Natural killer cell (primary cell): ENCODE results near the gene OXA1L. TPM values are rescaled to one million over a fixed set of nuclear protein-coding genes. Genes with fewer than 3 reads are reported as not detected.
"Not testable (repeated sequence)": the region's sequence is repeated elsewhere in the genome, so short reads cannot be mapped to it uniquely, and the experiment has no call there.

Experiments used
- ATAC-seq, 3 donors: fragments of 150-1000 bp in 2 of 3; fragments of 200-7000 bp in 1 of 3; cut with Tn5 transposase; 1 replicate in 1 of 3; 2 replicates in 2 of 3; pipeline ENCODE4 v1.10.0; 2021; ENCODE audit warnings: mild to moderate bottlenecking in 2 of 3, moderate library complexity in 2 of 3
- DNase-seq, 2 donors: peaks; one replicate each; pipeline versions ENCODE4 v3.0.0 to v3.0.0-alpha.2; 2013 to 2021; ENCODE audit warnings: mixed read lengths in 1 of 2
- H3K27ac ChIP-seq: one replicate; pipeline ENCODE4 v1.5.1; 2013; ENCODE audit warnings: mild to moderate bottlenecking, low read length
- H3K27me3 ChIP-seq: one replicate; pipeline ENCODE4 v1.6.1; 2013; ENCODE audit warnings: low read length; ENCODE audit not compliant: control insufficient read depth, insufficient read depth
- H3K36me3 ChIP-seq: one replicate; pipeline ENCODE4 v1.6.1; 2013; ENCODE audit warnings: low read length; ENCODE audit not compliant: control insufficient read depth, insufficient read depth
- H3K4me1 ChIP-seq: one replicate; pipeline ENCODE4 v1.6.1; 2013; ENCODE audit warnings: low read length; ENCODE audit not compliant: control insufficient read depth, insufficient read depth
- H3K4me3 ChIP-seq: one replicate; pipeline ENCODE4 v1.5.1; 2013; ENCODE audit warnings: low read length
- H3K9me3 ChIP-seq: one replicate; pipeline ENCODE4 v1.6.1; 2013; ENCODE audit warnings: low read length; ENCODE audit not compliant: control insufficient read depth, insufficient read depth
- H3K27ac Mint-ChIP-seq, 2 donors: one replicate each; pipeline ENCODE4 v1.8.0; 2022; ENCODE audit warnings: mild to moderate bottlenecking in 2 of 2, mixed read lengths in 2 of 2, moderate library complexity in 1 of 2
- H3K27me3 Mint-ChIP-seq, 2 donors: one replicate each; pipeline ENCODE4 v1.8.0; 2022; ENCODE audit warnings: low read depth in 2 of 2, mixed read lengths in 2 of 2
- H3K36me3 Mint-ChIP-seq: one replicate; pipeline ENCODE4 v1.8.0; 2022; ENCODE audit warnings: mixed read lengths
- H3K4me1 Mint-ChIP-seq, 2 donors: one replicate each; pipeline ENCODE4 v1.8.0; 2022; ENCODE audit warnings: mixed read lengths in 2 of 2
- H3K4me3 Mint-ChIP-seq: one replicate; pipeline ENCODE4 v1.8.0; 2022; ENCODE audit warnings: mild to moderate bottlenecking, moderate library complexity, mixed read lengths
- H3K9me3 Mint-ChIP-seq, 2 donors: one replicate each; pipeline ENCODE4 v1.8.0; 2022; ENCODE audit warnings: mixed read lengths in 2 of 2
- CTCF ChIP-seq: fragments of 200-600 bp; IDR thresholded peaks from one replicate; pipeline ENCODE4 v1.8.0; 2022; ENCODE audit warnings: antibody characterized with exemption
- WGBS: methylation state at CpG from one replicate; pipeline ENCODE4 v1.1.7; 2013; ENCODE audit warnings: missing lambda C conversion rate; ENCODE audit not compliant: insufficient coverage; 5-methylcytosine and 5-hydroxymethylcytosine counted together
- intact Hi-C: fragments of 100-400 bp; cut with micrococcal nuclease; formaldehyde crosslinking; loops from one replicate; pipeline ENCODE4 v1.14.2; 2022
- total RNA-seq, 4 donors: library from RNA; stranded (reverse); fragments of 120-200 nt in 1 of 4; gene quantifications; one replicate each; pipeline versions ENCODE4 v1.2.3 to v1.2.4, GENCODE V29; 2013 to 2022

The OXA1L gene
- total RNA-seq, 3 donors from 2014 or later (not counting 1 experiment from before 2014, with no cell fraction given), result 121 to 143 (median 125) TPM

- 17% methylated on average over 4 of the region's 4 CpGs for WGBS
- intact Hi-C loops, result no loop called here
- H3K9me3 Mint-ChIP-seq, result no peaks in the 10 kb centered on the region
- H3K9me3 ChIP-seq, result no peaks in the 10 kb centered on the region
- H3K4me3 Mint-ChIP-seq, result no peak overlapping the region
- no peak for ATAC-seq
- no peaks in the 10 kb centered on the region for H3K36me3 Mint-ChIP-seq
- H3K27ac ChIP-seq, result no peak overlapping the region
- DNase-seq, result peak in 1 of 2 donors; percentile 17
- no peaks in the 10 kb centered on the region for H3K27me3 ChIP-seq
- H3K4me1 Mint-ChIP-seq, result peaks cover 0 to 6% of the 10 kb centered on the region in 2 donors
- no peak for TF ChIP-seq CTCF
- peaks cover 20 to 22% of the 10 kb centered on the region in 2 donors for H3K27me3 Mint-ChIP-seq
- H3K36me3 ChIP-seq, result no peaks in the 10 kb centered on the region
- no peaks in the 10 kb centered on the region for H3K4me1 ChIP-seq
- no peak overlapping the region for H3K4me3 ChIP-seq
- no peak overlapping the region for H3K27ac Mint-ChIP-seq
Observed at GRCh38 chr14:22748631-22749068, 17.8 kb upstream of the OXA1L start.

GRCh38 chr14:22752422-22752821 is 14.1 kb upstream of the OXA1L start:
- Mint-ChIP-seq H3K36me3 (no peaks in the 10 kb centered on the region), H3K27ac (no peak overlapping the region), H3K4me1 (peaks cover 0 to 6% of the 10 kb centered on the region in 2 donors), H3K27me3 (peaks cover 19 to 20% of the 10 kb centered on the region in 2 donors), H3K4me3 (no peak overlapping the region), H3K9me3 (no peaks in the 10 kb centered on the region)
- intact Hi-C loops, result no loop called here
- no peaks in the 10 kb centered on the region for H3K4me1 ChIP-seq
- H3K27me3 ChIP-seq, result no peaks in the 10 kb centered on the region
- ATAC-seq (no peak), DNase-seq (no peak)
- no peaks in the 10 kb centered on the region for H3K36me3 ChIP-seq
- WGBS, result 78% methylated on average over 7 of the region's 8 CpGs
- TF ChIP-seq CTCF, result no peak
- no peak overlapping the region for H3K27ac ChIP-seq
- H3K4me3 ChIP-seq, result no peak overlapping the region
- no peaks in the 10 kb centered on the region for H3K9me3 ChIP-seq

- Histone ChIP-seq H3K27ac (no peak overlapping the region), H3K27me3 (no peaks in the 10 kb centered on the region), H3K36me3 (no peaks in the 10 kb centered on the region), H3K4me3 (no peak overlapping the region), H3K4me1 (no peaks in the 10 kb centered on the region), H3K9me3 (no peaks in the 10 kb centered on the region)
- Mint-ChIP-seq H3K4me1 (peaks cover 0 to 2% of the 10 kb centered on the region in 2 donors), H3K27ac (no peak overlapping the region), H3K36me3 (no peaks in the 10 kb centered on the region), H3K27me3 (peaks cover 10 to 12% of the 10 kb centered on the region in 2 donors), H3K9me3 (no peaks in the 10 kb centered on the region), H3K4me3 (no peak overlapping the region)
- 76% methylated on average over 6 of the region's 6 CpGs for WGBS
- no peak for ATAC-seq
- no peak for DNase-seq
- TF ChIP-seq CTCF, result no peak
- intact Hi-C loops, result no loop called here
Observed at GRCh38 chr14:22753586-22753985, 12.9 kb upstream of the OXA1L start.

- H3K4me1 Mint-ChIP-seq, H3K36me3 Mint-ChIP-seq, H3K9me3 Mint-ChIP-seq, H3K27ac ChIP-seq, H3K4me3 ChIP-seq, H3K36me3 ChIP-seq, H3K27ac Mint-ChIP-seq, H3K27me3 Mint-ChIP-seq, H3K27me3 ChIP-seq, DNase-seq, H3K4me1 ChIP-seq, H3K4me3 Mint-ChIP-seq, ATAC-seq, intact Hi-C loops, H3K9me3 ChIP-seq: not testable (repeated sequence)
- WGBS, result 85% methylated on average over 8 of the region's 10 CpGs
Observed at GRCh38 chr14:22757972-22758650, 8.4 kb upstream of the OXA1L start.
